HUES64 (cell line): ENCODE measurements around the gene BICDL1.
A peak's percentile ranks its signal among the peaks of the same experiment; 100 is the strongest.

Source experiments
- H3K27ac ChIP-seq: 2 replicates; pipeline ENCODE4 v1.7.0; 2013; ENCODE audit warnings: low read depth, low read length, inconsistent platforms
- H3K27me3 ChIP-seq: 2 replicates; pipeline ENCODE4 v1.6.1; 2013; ENCODE audit warnings: mild to moderate bottlenecking, low read length; ENCODE audit not compliant: insufficient read depth
- H3K36me3 ChIP-seq: 2 replicates; pipeline ENCODE4 v1.6.1; 2013; ENCODE audit warnings: mild to moderate bottlenecking, low read length; ENCODE audit not compliant: insufficient read depth
- H3K4me1 ChIP-seq: 2 replicates; pipeline ENCODE4 v1.6.1; 2013; ENCODE audit warnings: mild to moderate bottlenecking, low read length, moderate library complexity; ENCODE audit not compliant: insufficient read depth
- H3K4me3 ChIP-seq: 2 replicates; pipeline ENCODE4 v1.5.1; 2013; ENCODE audit warnings: mild to moderate bottlenecking, low read length, moderate library complexity
- H3K9ac ChIP-seq: 2 replicates; pipeline ENCODE4 v1.6.1; 2013; ENCODE audit warnings: mild to moderate bottlenecking, low read depth, low read length
- H3K9me3 ChIP-seq: 2 replicates; pipeline ENCODE4 v1.6.1; 2013; ENCODE audit warnings: low read depth, low read length; ENCODE audit not compliant: insufficient read depth
- WGBS: fragments of 150-250, 120-280 bp; methylation state at CpG from one replicate; pipeline ENCODE4 v1.1.7; 2013; ENCODE audit warnings: missing lambda C conversion rate; 5-methylcytosine and 5-hydroxymethylcytosine counted together

Gene BICDL1

GRCh38 chr12:120116792-120117651 is 128.0 kb downstream of the BICDL1 start:
- peaks cover 12% of the 10 kb centered on the region for H3K36me3 ChIP-seq
- H3K9me3 ChIP-seq: no peaks in the 10 kb centered on the region
- no peaks in the 10 kb centered on the region for H3K27me3 ChIP-seq
- peaks cover 13% of the 10 kb centered on the region for H3K4me1 ChIP-seq
- peak overlapping the region; percentile 72 for H3K9ac ChIP-seq
- WGBS: under 1% methylated on average over 91 of the region's 91 CpGs
- peak overlapping the region; percentile 92 for H3K4me3 ChIP-seq
- peak overlapping the region; percentile 94 for H3K27ac ChIP-seq

- Histone ChIP-seq H3K27me3 (no peaks in the 10 kb centered on the region), H3K27ac (peak overlapping the region; percentile 27; the same call in 1 of the 2 replicates)
Measured at GRCh38 chr12:120117961-120118320, 128.9 kb downstream of the BICDL1 start.

GRCh38 chr12:120118321-120119061 is 129.5 kb downstream of the BICDL1 start:
- peak overlapping the region; percentile 33; the same call in 1 of the 2 replicates for H3K27ac ChIP-seq
- H3K9me3 ChIP-seq: no peaks in the 10 kb centered on the region
- H3K36me3 ChIP-seq: peaks cover 12% of the 10 kb centered on the region
- peaks cover 13% of the 10 kb centered on the region for H3K4me1 ChIP-seq
- 39% methylated on average over 10 of the region's 11 CpGs for WGBS
- H3K4me3 ChIP-seq: peak overlapping the region; percentile 92
- H3K27me3 ChIP-seq: no peaks in the 10 kb centered on the region
- H3K9ac ChIP-seq: peak overlapping the region; percentile 72

More at GRCh38 chr12:120117961-120118320, 128.9 kb downstream of the BICDL1 start:
- H3K4me1 ChIP-seq: peaks cover 13% of the 10 kb centered on the region
- no peaks in the 10 kb centered on the region for H3K9me3 ChIP-seq
- peaks cover 12% of the 10 kb centered on the region for H3K36me3 ChIP-seq
- H3K9ac ChIP-seq: peak overlapping the region; percentile 72
- 34% methylated on average over 6 of the region's 7 CpGs for WGBS
- peak overlapping the region; percentile 92 for H3K4me3 ChIP-seq

GRCh38 chr12:120119271-120119973 is 130.4 kb downstream of the BICDL1 start:
- no peak overlapping the region for H3K9ac ChIP-seq
- no peaks in the 10 kb centered on the region for H3K9me3 ChIP-seq
- H3K27ac ChIP-seq: no peak overlapping the region
- H3K4me1 ChIP-seq: peaks cover 13% of the 10 kb centered on the region
- 94% methylated on average over 9 of the region's 9 CpGs for WGBS
- H3K36me3 ChIP-seq: peaks cover 7% of the 10 kb centered on the region
- H3K27me3 ChIP-seq: no peaks in the 10 kb centered on the region
- no peak overlapping the region for H3K4me3 ChIP-seq

- H3K9ac ChIP-seq: no peak overlapping the region
- H3K4me1 ChIP-seq: peaks cover 5% of the 10 kb centered on the region
- H3K27ac ChIP-seq: no peak overlapping the region
- WGBS: 100% methylated on average over 1 of the region's 2 CpGs
- peaks cover 7% of the 10 kb centered on the region for H3K36me3 ChIP-seq
- H3K9me3 ChIP-seq: no peaks in the 10 kb centered on the region
- H3K4me3 ChIP-seq: no peak overlapping the region
- H3K27me3 ChIP-seq: no peaks in the 10 kb centered on the region
Measured at GRCh38 chr12:120121343-120121742, 132.3 kb downstream of the BICDL1 start.

- H3K9me3 ChIP-seq: no peaks in the 10 kb centered on the region
- no peak overlapping the region for H3K9ac ChIP-seq
- H3K27ac ChIP-seq: no peak overlapping the region
- no peak overlapping the region for H3K4me3 ChIP-seq
- peaks cover 12% of the 10 kb centered on the region for H3K36me3 ChIP-seq
- WGBS: 90% methylated on average over 4 of the region's 4 CpGs
- no peaks in the 10 kb centered on the region for H3K27me3 ChIP-seq
- H3K4me1 ChIP-seq: peaks cover 5% of the 10 kb centered on the region
Measured at GRCh38 chr12:120121766-120122293, 132.8 kb downstream of the BICDL1 start.

GRCh38 chr12:120125029-120125428 is 136.0 kb downstream of the BICDL1 start:
- Histone ChIP-seq H3K4me1 (no peaks in the 10 kb centered on the region), H3K9me3 (no peaks in the 10 kb centered on the region), H3K36me3 (peaks cover 43% of the 10 kb centered on the region), H3K9ac (no peak overlapping the region), H3K4me3 (no peak overlapping the region), H3K27ac (no peak overlapping the region), H3K27me3 (no peaks in the 10 kb centered on the region)
- WGBS: 92% methylated on average over 4 of the region's 4 CpGs

GRCh38 chr12:120125792-120126634 is 137.0 kb downstream of the BICDL1 start:
- Histone ChIP-seq H3K27me3 (no peaks in the 10 kb centered on the region), H3K27ac (peak overlapping the region; percentile 6; the same call in 1 of the 2 replicates), H3K9me3 (no peaks in the 10 kb centered on the region), H3K4me3 (no peak overlapping the region), H3K4me1 (no peaks in the 10 kb centered on the region), H3K9ac (no peak overlapping the region), H3K36me3 (peaks cover 53% of the 10 kb centered on the region)
- WGBS: 92% methylated on average over 6 of the region's 6 CpGs

- Histone ChIP-seq H3K4me3 (no peak overlapping the region), H3K9me3 (no peaks in the 10 kb centered on the region), H3K4me1 (no peaks in the 10 kb centered on the region), H3K9ac (no peak overlapping the region), H3K27me3 (no peaks in the 10 kb centered on the region), H3K27ac (peak overlapping the region; percentile 6; the same call in 1 of the 2 replicates), H3K36me3 (peaks cover 59% of the 10 kb centered on the region)
- 88% methylated on average over 2 of the region's 2 CpGs for WGBS
Measured at GRCh38 chr12:120126635-120127005, 137.6 kb downstream of the BICDL1 start.

- Histone ChIP-seq H3K4me3 (no peak overlapping the region), H3K9me3 (no peaks in the 10 kb centered on the region), H3K9ac (no peak overlapping the region), H3K36me3 (peaks cover 93% of the 10 kb centered on the region), H3K27me3 (no peaks in the 10 kb centered on the region), H3K4me1 (no peaks in the 10 kb centered on the region), H3K27ac (no peak overlapping the region)
- 97% methylated on average over 6 of the region's 6 CpGs for WGBS
Measured at GRCh38 chr12:120130011-120130410, 141.0 kb downstream of the BICDL1 start.
